Naive B cell (primary cell): Measurements from ENCODE around the gene BMPR1A. TPM values are rescaled to one million over a fixed set of nuclear protein-coding genes. Genes with fewer than 3 reads are reported as not detected.

Experiments
- ATAC-seq, 2 donors: fragments of 150-1000 bp; cut with Tn5 transposase; 2 replicates each; pipeline ENCODE4 v1.10.0; 2021; ENCODE audit warnings: low read depth in 2 of 2, mild to moderate bottlenecking in 2 of 2, moderate library complexity in 2 of 2
- DNase-seq: peaks from one replicate; pipeline ENCODE4 v3.0.0; 2022
- H3K27ac Mint-ChIP-seq, 6 donors: one replicate each; pipeline ENCODE4 v1.8.0; 2020 to 2022; ENCODE audit warnings: mild to moderate bottlenecking in 6 of 6, mixed read lengths in 6 of 6, moderate library complexity in 5 of 6, inconsistent platforms in 2 of 6
- H3K27me3 Mint-ChIP-seq, 3 donors: one replicate each; pipeline ENCODE4 v1.8.0; 2021 to 2022; ENCODE audit warnings: mixed read lengths in 3 of 3, mild to moderate bottlenecking in 1 of 3
- H3K36me3 Mint-ChIP-seq, 2 donors: one replicate each; pipeline ENCODE4 v1.8.0; 2020 to 2022; ENCODE audit warnings: mixed read lengths in 2 of 2, inconsistent platforms in 1 of 2, mild to moderate bottlenecking in 1 of 2
- H3K4me1 Mint-ChIP-seq, 3 donors: one replicate each; pipeline ENCODE4 v1.8.0; 2020 to 2022; ENCODE audit warnings: mixed read lengths in 3 of 3, inconsistent platforms in 1 of 3, mild to moderate bottlenecking in 1 of 3, moderate library complexity in 1 of 3
- H3K4me3 Mint-ChIP-seq, 8 donors: one replicate each; pipeline ENCODE4 v1.8.0; 2020 to 2022; ENCODE audit warnings: mild to moderate bottlenecking in 8 of 8, mixed read lengths in 8 of 8, moderate library complexity in 8 of 8, inconsistent platforms in 2 of 8
- H3K9me3 Mint-ChIP-seq, 7 donors: one replicate each; pipeline ENCODE4 v1.8.0; 2020 to 2022; ENCODE audit warnings: mixed read lengths in 7 of 7, mild to moderate bottlenecking in 5 of 7, inconsistent platforms in 2 of 7, moderate library complexity in 1 of 7
- polyA plus RNA-seq, 6 donors: library from polyadenylated mRNA; unstranded; fragments of 300-500 nt; fragmentation: Illumina TruSeq; gene quantifications; one replicate each; pipeline ENCODE4 v1.2.3, GENCODE V29; 2021; ENCODE audit warnings: low read depth in 6 of 6

The BMPR1A gene
- polyA plus RNA-seq, 6 donors from 2014 or later: 0.73 to 3.4 (median 1.2) TPM; not detected in 1

GRCh38 chr10:86959737-86960002, 203.3 kb downstream of the BMPR1A start:
- no peak for ATAC-seq
- Mint-ChIP-seq H3K4me1 (no peaks in the 10 kb centered on the region), H3K36me3 (no peaks in the 10 kb centered on the region), H3K4me3 (no peak overlapping the region), H3K27me3 (peaks cover 0 to 6% (median 3%) of the 10 kb centered on the region in 3 donors), H3K27ac (no peak overlapping the region), H3K9me3 (peaks cover 0 to 2% (median 0%) of the 10 kb centered on the region in 7 donors)
- DNase-seq: no peak

- no peak overlapping the region for H3K4me3 Mint-ChIP-seq
- H3K27me3 Mint-ChIP-seq: peaks cover under 1 to 8% (median 6%) of the 10 kb centered on the region in 3 donors
- no peak for DNase-seq
- H3K4me1 Mint-ChIP-seq: no peaks in the 10 kb centered on the region
- H3K36me3 Mint-ChIP-seq: no peaks in the 10 kb centered on the region
- no peak overlapping the region for H3K27ac Mint-ChIP-seq
- ATAC-seq: peak in 1 of 2 donors; percentile 48
- H3K9me3 Mint-ChIP-seq: no peaks in the 10 kb centered on the region
Observed at GRCh38 chr10:86960003-86960862, 203.8 kb downstream of the BMPR1A start.

GRCh38 chr10:86960863-86961434, 204.5 kb downstream of the BMPR1A start:
- H3K27me3 Mint-ChIP-seq: peaks cover 5 to 8% (median 6%) of the 10 kb centered on the region in 3 donors
- no peaks in the 10 kb centered on the region for H3K36me3 Mint-ChIP-seq
- H3K4me3 Mint-ChIP-seq: no peak overlapping the region
- H3K4me1 Mint-ChIP-seq: peaks cover 0 to 6% (median 6%) of the 10 kb centered on the region in 3 donors
- H3K27ac Mint-ChIP-seq: no peak overlapping the region
- no peaks in the 10 kb centered on the region for H3K9me3 Mint-ChIP-seq
- no peak for DNase-seq
- ATAC-seq: no peak

- H3K4me3 Mint-ChIP-seq: no peak overlapping the region
- peaks cover 5 to 13% (median 12%) of the 10 kb centered on the region in 3 donors for H3K4me1 Mint-ChIP-seq
- no peak for DNase-seq
- H3K27me3 Mint-ChIP-seq: peaks cover 5 to 10% (median 10%) of the 10 kb centered on the region in 3 donors
- H3K9me3 Mint-ChIP-seq: no peaks in the 10 kb centered on the region
- H3K36me3 Mint-ChIP-seq: no peaks in the 10 kb centered on the region
- no peak overlapping the region for H3K27ac Mint-ChIP-seq
- ATAC-seq: no peak
Observed at GRCh38 chr10:86961481-86962091, 205.2 kb downstream of the BMPR1A start.

GRCh38 chr10:86962136-86962980, 205.9 kb downstream of the BMPR1A start:
- DNase-seq (no peak), ATAC-seq (no peak)
- Mint-ChIP-seq H3K27me3 (peaks cover 5 to 11% (median 8%) of the 10 kb centered on the region in 3 donors), H3K4me3 (no peak overlapping the region), H3K36me3 (no peaks in the 10 kb centered on the region), H3K27ac (no peak overlapping the region), H3K4me1 (peaks cover 6 to 17% (median 14%) of the 10 kb centered on the region in 3 donors), H3K9me3 (no peaks in the 10 kb centered on the region)

GRCh38 chr10:86962981-86963310, 206.5 kb downstream of the BMPR1A start:
- Mint-ChIP-seq H3K27ac (no peak overlapping the region), H3K4me1 (peaks cover 6 to 17% (median 14%) of the 10 kb centered on the region in 3 donors), H3K27me3 (peaks cover 5 to 17% (median 10%) of the 10 kb centered on the region in 3 donors), H3K36me3 (no peaks in the 10 kb centered on the region), H3K9me3 (no peaks in the 10 kb centered on the region), H3K4me3 (no peak overlapping the region)
- ATAC-seq (no peak), DNase-seq (no peak)

GRCh38 chr10:86963341-86963919, 207.0 kb downstream of the BMPR1A start:
- H3K4me1 Mint-ChIP-seq: peaks cover 6 to 17% (median 14%) of the 10 kb centered on the region in 3 donors
- no peak for DNase-seq
- ATAC-seq: no peak
- no peak overlapping the region for H3K4me3 Mint-ChIP-seq
- no peak overlapping the region for H3K27ac Mint-ChIP-seq
- H3K9me3 Mint-ChIP-seq: no peaks in the 10 kb centered on the region
- H3K27me3 Mint-ChIP-seq: peaks cover 5 to 18% (median 10%) of the 10 kb centered on the region in 3 donors
- no peaks in the 10 kb centered on the region for H3K36me3 Mint-ChIP-seq

GRCh38 chr10:86964061-86964846, 207.8 kb downstream of the BMPR1A start:
- peaks cover 5 to 18% (median 14%) of the 10 kb centered on the region in 3 donors for H3K27me3 Mint-ChIP-seq
- DNase-seq: no peak
- no peaks in the 10 kb centered on the region for H3K36me3 Mint-ChIP-seq
- peaks cover 6 to 22% (median 14%) of the 10 kb centered on the region in 3 donors for H3K4me1 Mint-ChIP-seq
- H3K9me3 Mint-ChIP-seq: no peaks in the 10 kb centered on the region
- H3K4me3 Mint-ChIP-seq: no peak overlapping the region
- ATAC-seq: no peak
- no peak overlapping the region for H3K27ac Mint-ChIP-seq

GRCh38 chr10:86964847-86965190, 208.4 kb downstream of the BMPR1A start:
- DNase-seq (no peak), ATAC-seq (no peak)
- Mint-ChIP-seq H3K9me3 (no peaks in the 10 kb centered on the region), H3K4me1 (peaks cover 6 to 23% (median 14%) of the 10 kb centered on the region in 3 donors), H3K4me3 (no peak overlapping the region), H3K27me3 (peaks cover 5 to 19% (median 18%) of the 10 kb centered on the region in 3 donors), H3K27ac (no peak overlapping the region), H3K36me3 (no peaks in the 10 kb centered on the region)

GRCh38 chr10:86965986-86966654, 209.7 kb downstream of the BMPR1A start:
- no peak for DNase-seq
- peaks cover 12 to 29% (median 18%) of the 10 kb centered on the region in 3 donors for H3K4me1 Mint-ChIP-seq
- ATAC-seq: no peak
- H3K9me3 Mint-ChIP-seq: no peaks in the 10 kb centered on the region
- H3K27me3 Mint-ChIP-seq: peaks cover 5 to 24% (median 15%) of the 10 kb centered on the region in 3 donors
- peak overlapping the region in 7 of 8 donors; percentile 18 to 84 (median 55) for H3K4me3 Mint-ChIP-seq
- H3K27ac Mint-ChIP-seq: peak overlapping the region in 3 of 6 donors; percentile 73 to 84 (median 78)
- no peaks in the 10 kb centered on the region for H3K36me3 Mint-ChIP-seq

- Mint-ChIP-seq H3K27ac (peak overlapping the region in 1 of 6 donors; percentile 86), H3K27me3 (peaks cover 7 to 24% (median 15%) of the 10 kb centered on the region in 3 donors), H3K4me1 (peaks cover 13 to 39% (median 25%) of the 10 kb centered on the region in 3 donors), H3K36me3 (no peaks in the 10 kb centered on the region), H3K4me3 (peak overlapping the region in 1 of 8 donors; percentile 42), H3K9me3 (peaks cover 0 to under 1% (median 0%) of the 10 kb centered on the region in 7 donors)
- DNase-seq: no peak
- ATAC-seq: no peak
Observed at GRCh38 chr10:86967481-86967941, 211.1 kb downstream of the BMPR1A start.
